H1 (cell line): ENCODE results near the gene LRP1. TPM values are rescaled to one million over a fixed set of nuclear protein-coding genes. Genes with fewer than 3 reads are reported as not detected.

Experiments used
- CHD7 ChIP-seq: fragments of 300-600 bp; sonication (generic); IDR thresholded peaks from 2 replicates; pipeline ENCODE4 v1.7.1; 2012; ENCODE audit warnings: low read length, moderate library complexity, mild to moderate bottlenecking, inconsistent platforms; ENCODE audit not compliant: insufficient replicate concordance
- E2F6 ChIP-seq: IDR thresholded peaks from 2 replicates; pipeline ENCODE4 v1.6.1; 2012; ENCODE audit warnings: inconsistent platforms
- EZH2 ChIP-seq: fragments of 200-600 bp; sonication (generic); IDR thresholded peaks from 2 replicates; pipeline ENCODE4 v1.7.1; 2012; ENCODE audit warnings: low read depth, mild to moderate bottlenecking, moderate library complexity, low read length, inconsistent platforms; ENCODE audit not compliant: severe bottlenecking
- JUN ChIP-seq: IDR thresholded peaks from 2 replicates; pipeline ENCODE4 v1.6.1; 2011; ENCODE audit warnings: low read depth, mild to moderate bottlenecking, improper control_type of control experiment, low read length
- NANOG ChIP-seq: IDR thresholded peaks from 2 replicates; pipeline ENCODE4 v1.6.1; 2011; ENCODE audit warnings: low read length, low read depth, mild to moderate bottlenecking, inconsistent platforms; ENCODE audit not compliant: insufficient read depth, poor library complexity, severe bottlenecking
- NRF1 ChIP-seq: IDR thresholded peaks from 2 replicates; pipeline ENCODE4 v1.6.1; 2011; ENCODE audit warnings: mild to moderate bottlenecking, low read depth, low read length, improper control_type of control experiment
- SUZ12 ChIP-seq: fragments of 200-600 bp; sonication (generic); IDR thresholded peaks from 2 replicates; pipeline ENCODE4 v1.6.1; 2012; ENCODE audit warnings: mild to moderate bottlenecking, inconsistent platforms, low read length, moderate library complexity, mixed read lengths
- TBP ChIP-seq: IDR thresholded peaks from 2 replicates; pipeline ENCODE4 v1.6.1; 2011; ENCODE audit warnings: low read depth, low read length, improper control_type of control experiment
- polyA plus RNA-seq, 7 experiments: library from polyadenylated mRNA; depleted of rRNA in 3 of 7; stranded (reverse) in 5 of 7; unstranded in 2 of 7; fragments of >200 nt in 5 of 7; fragments of 200-250 nt in 2 of 7; gene quantifications; 1 replicate in 5 of 7; 2 replicates in 1 of 7; 4 replicates in 1 of 7; pipeline versions ENCODE4 v1.2.1 to v1.2.3, GENCODE V29; 2011 to 2013; ENCODE audit warnings: missing spikeins in 2 of 7, mixed read lengths in 2 of 7
- total RNA-seq: library from RNA; stranded (reverse); fragmentation: NEBNext Ultra II Directional; extraction: Animal tissue kit (Norgen Biotek cat#: 25700); gene quantifications from 2 replicates; pipeline ENCODE4 v1.2.1, GENCODE V29; 2021

LRP1 gene
- total and polyA plus RNA-seq, 2 of the 8 experiments (the other 6 are each of a cell fraction or from before 2014, with no cell fraction given) = 35.3 to 92.5 TPM

GRCh38 chr12:57216014-57216911, 88.0 kb downstream of the LRP1 start, which contains the start of gene NXPH4 (continued):
- TF ChIP-seq CHD7 (no peak), E2F6 (peak; percentile 86), NRF1 (no peak), JUN (no peak), EZH2 (peak; percentile 58), NANOG (no peak), SUZ12 (peak; percentile 43; the same call in 1 of the 2 replicates), TBP (no peak)
